Lower leg skin (tissue), 4 donors: ENCODE results near the gene ATP1A4. TPM values are rescaled to one million over a fixed set of nuclear protein-coding genes. Genes with fewer than 3 reads are reported as not detected.

Experiments
- DNase-seq, 2 donors: peaks; one replicate each; pipeline ENCODE4 v3.0.0-alpha.2; 2019; ENCODE audit warnings: low spot score in 2 of 2
- H3K4me3 ChIP-seq: fragments of 200-600 bp; sonication (generic); 2 replicates; pipeline ENCODE4 v1.5.1; 2017; ENCODE audit warnings: mild to moderate bottlenecking, low read depth; ENCODE audit not compliant: poor library complexity, severe bottlenecking
- POLR2A ChIP-seq, 2 donors: fragments of 450-650 bp; IDR thresholded peaks; one replicate each; pipeline ENCODE4 v1.6.1; 2016 to 2017; ENCODE audit warnings: antibody characterized with exemption in 2 of 2, mild to moderate bottlenecking in 1 of 2, moderate library complexity in 1 of 2
- WGBS, 2 donors: methylation state at CpG; one replicate each; pipeline ENCODE4 v1.1.5; 2018; 5-methylcytosine and 5-hydroxymethylcytosine counted together
- intact Hi-C: fragments of 100-400 bp; cut with DNase I; formaldehyde crosslinking; loops from one replicate; pipeline ENCODE4 v1.15.0; 2023; ENCODE audit warnings: low total_unique reads
- total RNA-seq, 4 donors: library from RNA; depleted of rRNA; stranded (reverse); fragments of >200 nt; gene quantifications; one replicate each; pipeline ENCODE4 v1.1.0, GENCODE V29; 2016
- TF ChIP-seq, protein P1 (sequence below), 3 donors: fragments of 450-650 bp; IDR thresholded peaks; one replicate each; pipeline ENCODE4 v1.5.1; 2016; ENCODE audit warnings: antibody characterized with exemption in 3 of 3, mild to moderate bottlenecking in 3 of 3, moderate library complexity in 2 of 3

ATP1A4 gene
- total RNA-seq, 4 donors from 2014 or later, result 0.32 TPM; not detected in 3

- TF ChIP-seq, protein P1, sequence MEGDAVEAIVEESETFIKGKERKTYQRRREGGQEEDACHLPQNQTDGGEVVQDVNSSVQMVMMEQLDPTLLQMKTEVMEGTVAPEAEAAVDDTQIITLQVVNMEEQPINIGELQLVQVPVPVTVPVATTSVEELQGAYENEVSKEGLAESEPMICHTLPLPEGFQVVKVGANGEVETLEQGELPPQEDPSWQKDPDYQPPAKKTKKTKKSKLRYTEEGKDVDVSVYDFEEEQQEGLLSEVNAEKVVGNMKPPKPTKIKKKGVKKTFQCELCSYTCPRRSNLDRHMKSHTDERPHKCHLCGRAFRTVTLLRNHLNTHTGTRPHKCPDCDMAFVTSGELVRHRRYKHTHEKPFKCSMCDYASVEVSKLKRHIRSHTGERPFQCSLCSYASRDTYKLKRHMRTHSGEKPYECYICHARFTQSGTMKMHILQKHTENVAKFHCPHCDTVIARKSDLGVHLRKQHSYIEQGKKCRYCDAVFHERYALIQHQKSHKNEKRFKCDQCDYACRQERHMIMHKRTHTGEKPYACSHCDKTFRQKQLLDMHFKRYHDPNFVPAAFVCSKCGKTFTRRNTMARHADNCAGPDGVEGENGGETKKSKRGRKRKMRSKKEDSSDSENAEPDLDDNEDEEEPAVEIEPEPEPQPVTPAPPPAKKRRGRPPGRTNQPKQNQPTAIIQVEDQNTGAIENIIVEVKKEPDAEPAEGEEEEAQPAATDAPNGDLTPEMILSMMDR (IDR thresholded peaks at IDR 0.05), result no peak
- TF ChIP-seq POLR2A (IDR thresholded peaks at IDR 0.05), result no peak
- 72 to 79% methylated on average over 2 of the region's 2 CpGs for WGBS, 2 donors
- intact Hi-C loops, result no loop called here
Observed at GRCh38 chr1:160224606-160225005, 73.2 kb downstream of the ATP1A4 start.

GRCh38 chr1:160225345-160225744, 73.9 kb downstream of the ATP1A4 start:
- TF ChIP-seq, protein P1 (IDR thresholded peaks at IDR 0.05), result no peak
- no peak overlapping the region for H3K4me3 ChIP-seq
- 74 to 87% methylated on average over 2 of the region's 2 CpGs for WGBS, 2 donors
- DNase-seq, result no peak
- intact Hi-C loops, result no loop called here

More at GRCh38 chr1:160224606-160225005, 73.2 kb downstream of the ATP1A4 start:
- no peak for DNase-seq
- no peak overlapping the region for H3K4me3 ChIP-seq

DNA sequence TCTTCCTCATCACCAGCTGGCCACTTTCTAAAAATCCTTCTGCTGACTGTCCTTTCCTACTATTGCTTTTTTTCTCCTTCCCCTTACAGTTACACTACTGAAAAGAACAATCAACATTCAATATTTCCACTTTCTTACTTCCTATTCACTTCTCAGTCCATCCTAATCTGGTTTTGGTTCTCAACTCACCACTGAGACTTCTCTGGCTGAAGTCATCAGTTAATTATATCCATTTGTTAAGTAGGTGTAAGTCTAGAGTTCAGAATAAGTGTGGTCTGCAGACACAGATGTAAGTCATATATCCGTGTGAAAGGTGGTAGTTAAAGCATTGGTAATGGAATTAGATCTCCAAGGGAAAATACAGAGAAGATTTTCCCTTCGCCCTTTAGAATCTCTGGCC, 75.2 kb downstream of the ATP1A4 start:
- TF ChIP-seq, protein P1 (IDR thresholded peaks at IDR 0.05), result no peak
- TF ChIP-seq POLR2A (IDR thresholded peaks at IDR 0.05), result no peak
- intact Hi-C loops, result no loop called here
- no peak for DNase-seq
- WGBS, 2 donors, result 86 to 94% methylated on average over 2 of the region's 2 CpGs
- H3K4me3 ChIP-seq, result no peak overlapping the region

DNA sequence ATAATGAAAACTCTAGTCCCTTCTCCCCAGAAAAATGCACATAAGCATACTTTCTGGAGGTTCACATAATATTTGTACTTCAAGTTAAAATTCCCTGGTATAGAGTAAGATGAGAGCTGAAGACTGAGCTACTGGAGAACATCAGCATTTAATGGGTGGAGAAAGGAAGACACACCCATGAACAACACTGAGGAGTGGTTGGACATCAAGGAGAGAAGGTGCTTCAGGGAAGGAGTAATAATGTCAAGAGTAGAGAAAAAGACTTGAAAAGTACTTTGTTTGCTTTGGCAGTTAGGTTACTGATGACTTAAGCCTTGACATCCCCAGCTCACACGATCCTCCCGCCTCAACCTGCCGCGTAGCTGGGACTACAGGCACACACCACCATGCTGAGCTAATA, 75.6 kb downstream of the ATP1A4 start:
- 86 to 88% methylated on average over 4 of the region's 4 CpGs for WGBS, 2 donors
- intact Hi-C loops, result no loop called here
- no peak overlapping the region for H3K4me3 ChIP-seq
- DNase-seq, result no peak
- no peak for TF ChIP-seq POLR2A (IDR thresholded peaks at IDR 0.05)
- TF ChIP-seq, protein P1 (IDR thresholded peaks at IDR 0.05), result no peak

GRCh38 chr1:160227561-160227960, 76.2 kb downstream of the ATP1A4 start:
- TF ChIP-seq, protein P1 (IDR thresholded peaks at IDR 0.05), result no peak
- TF ChIP-seq POLR2A (IDR thresholded peaks at IDR 0.05), result no peak
- WGBS, 2 donors, result 88 to 92% methylated on average over 1 of the region's 1 CpG
- H3K4me3 ChIP-seq, result no peak overlapping the region
- intact Hi-C loops, result no loop called here
- no peak for DNase-seq

- TF ChIP-seq, protein P1 (IDR thresholded peaks at IDR 0.05), result no peak
- TF ChIP-seq POLR2A (IDR thresholded peaks at IDR 0.05), result no peak
- DNase-seq, result no peak
- intact Hi-C loops, result no loop called here
- no peak overlapping the region for H3K4me3 ChIP-seq
Observed at GRCh38 chr1:160228431-160228830, 77.0 kb downstream of the ATP1A4 start.
